WTC11 (cell line): ENCODE data around the gene VSTM2B. TPM values are rescaled to one million over a fixed set of nuclear protein-coding genes. Genes with fewer than 3 reads are reported as not detected.

Experiments used
- ATAC-seq: fragments of 200-7000 bp; cut with Tn5 transposase; 2 replicates; pipeline ENCODE4 v1.10.0; 2021; ENCODE audit warnings: mild to moderate bottlenecking, moderate library complexity
- CTCF ChIA-PET: fragments of 300-600 bp; sonication (Branson Sonifier 250); formaldehyde crosslinking; loops from one replicate; lab custom pipeline; 2021; ENCODE audit warnings: antibody characterized with exemption; lab: Charles Lee
- POLR2A ChIA-PET: fragments of 350-600 bp; sonication (Branson Sonifier 250); formaldehyde crosslinking; loops from one replicate; lab custom pipeline; 2021; ENCODE audit warnings: antibody characterized with exemption; lab: Charles Lee
- DNase-seq: peaks from one replicate; pipeline ENCODE4 v3.0.0; 2021; ENCODE audit warnings: low spot score
- H3K27ac Mint-ChIP-seq: 2 replicates; pipeline ENCODE4 v1.8.0; 2021; ENCODE audit warnings: mixed read lengths
- H3K27me3 Mint-ChIP-seq: 2 replicates; pipeline ENCODE4 v1.8.0; 2021; ENCODE audit warnings: low read depth, mild to moderate bottlenecking, moderate library complexity, mixed read lengths
- H3K36me3 Mint-ChIP-seq: 2 replicates; pipeline ENCODE4 v1.8.0; 2021; ENCODE audit warnings: mixed read lengths
- H3K4me1 Mint-ChIP-seq: 2 replicates; pipeline ENCODE4 v1.8.0; 2022; ENCODE audit warnings: mixed read lengths
- H3K4me3 Mint-ChIP-seq: 2 replicates; pipeline ENCODE4 v1.8.0; 2021; ENCODE audit warnings: mild to moderate bottlenecking, moderate library complexity, mixed read lengths
- H3K9me3 Mint-ChIP-seq: 2 replicates; pipeline ENCODE4 v1.8.0; 2021; ENCODE audit warnings: mixed read lengths
- ATF3 ChIP-seq: sonication (generic); formaldehyde crosslinking; conservative IDR thresholded peaks from 2 replicates; pipeline ENCODE4 v1.8.1; 2022; ENCODE audit warnings: mild to moderate bottlenecking, missing genetic modification reagents
- CBFB ChIP-seq: sonication (generic); formaldehyde crosslinking; IDR thresholded peaks from 2 replicates; pipeline ENCODE4 v1.8.1; 2022; ENCODE audit warnings: mild to moderate bottlenecking, low read depth, missing genetic modification reagents
- CREB1 ChIP-seq: sonication (generic); formaldehyde crosslinking; IDR thresholded peaks from 2 replicates; pipeline ENCODE4 v1.8.0; 2023; ENCODE audit warnings: mild to moderate bottlenecking, missing genetic modification reagents
- E2F4 ChIP-seq: sonication (generic); formaldehyde crosslinking; IDR thresholded peaks from 2 replicates; pipeline ENCODE4 v1.8.1; 2022; ENCODE audit warnings: low read depth, mild to moderate bottlenecking, moderate library complexity, missing genetic modification reagents, borderline replicate concordance
- E2F5 ChIP-seq: sonication (generic); formaldehyde crosslinking; IDR thresholded peaks from 2 replicates; pipeline ENCODE4 v1.8.1; 2022; ENCODE audit warnings: mild to moderate bottlenecking, moderate library complexity, missing genetic modification reagents
- ESRRA ChIP-seq: sonication (generic); formaldehyde crosslinking; IDR thresholded peaks from 2 replicates; pipeline ENCODE4 v1.8.1; 2022; ENCODE audit warnings: mild to moderate bottlenecking, missing genetic modification reagents, borderline replicate concordance
- ETV6 ChIP-seq: sonication (generic); formaldehyde crosslinking; IDR thresholded peaks from 2 replicates; pipeline ENCODE4 v1.8.1; 2022; ENCODE audit warnings: mild to moderate bottlenecking, missing genetic modification reagents
- FOXJ3 ChIP-seq: sonication (generic); formaldehyde crosslinking; IDR thresholded peaks from 2 replicates; pipeline ENCODE4 v1.9.0; 2021; ENCODE audit warnings: missing genetic modification reagents, mild to moderate bottlenecking, borderline replicate concordance
- FOXP1 ChIP-seq: sonication (generic); formaldehyde crosslinking; IDR thresholded peaks from 2 replicates; pipeline ENCODE4 v1.8.0; 2022; ENCODE audit warnings: missing genetic modification reagents, mild to moderate bottlenecking, moderate library complexity, borderline replicate concordance
- MAX ChIP-seq: sonication (generic); formaldehyde crosslinking; IDR thresholded peaks from 2 replicates; pipeline ENCODE4 v1.8.0; 2022; ENCODE audit warnings: mild to moderate bottlenecking, missing genetic modification reagents
- MXD4 ChIP-seq: fragments of 250-450 bp; sonication (Bioruptor Pico); IDR thresholded peaks from 2 replicates; pipeline ENCODE4 v1.8.0; 2021; ENCODE audit warnings: mild to moderate bottlenecking, moderate library complexity, borderline replicate concordance
- NR1H2 ChIP-seq: sonication (generic); formaldehyde crosslinking; IDR thresholded peaks from 2 replicates; pipeline ENCODE4 v1.9.0; 2021; ENCODE audit warnings: mild to moderate bottlenecking, moderate library complexity, missing genetic modification reagents
- SP1 ChIP-seq: sonication (generic); formaldehyde crosslinking; conservative IDR thresholded peaks from 2 replicates; pipeline ENCODE4 v1.8.1; 2022; ENCODE audit warnings: missing genetic modification reagents
- ZBTB43 ChIP-seq: sonication (generic); formaldehyde crosslinking; IDR thresholded peaks from 2 replicates; pipeline ENCODE4 v1.8.1; 2023; ENCODE audit warnings: mild to moderate bottlenecking, missing genetic modification reagents
- ZNF121 ChIP-seq: sonication (generic); formaldehyde crosslinking; IDR thresholded peaks from 2 replicates; pipeline ENCODE4 v1.8.0; 2023; ENCODE audit warnings: missing genetic modification reagents
- ZNF281 ChIP-seq: sonication (generic); formaldehyde crosslinking; IDR thresholded peaks from 2 replicates; pipeline ENCODE4 v1.8.0; 2023; ENCODE audit warnings: mild to moderate bottlenecking, missing genetic modification reagents
- ZNF317 ChIP-seq: sonication (generic); formaldehyde crosslinking; IDR thresholded peaks from 2 replicates; pipeline ENCODE4 v1.8.1; 2023; ENCODE audit warnings: low read depth, mild to moderate bottlenecking, moderate library complexity, missing genetic modification reagents, borderline replicate concordance
- ZNF423 ChIP-seq: fragments of 250-450 bp; sonication (Bioruptor Pico); IDR thresholded peaks from 2 replicates; pipeline ENCODE4 v2.1.2; 2022; ENCODE audit warnings: mild to moderate bottlenecking, moderate library complexity
- total RNA-seq: library from RNA; stranded (reverse); gene quantifications from 3 replicates; pipeline ENCODE4 v1.2.3, GENCODE V29; 2021

The VSTM2B gene
- total RNA-seq, 1 experiment from 2014 or later: 3.2 TPM

GRCh38 chr19:29591670-29592069 lies 65.9 kb downstream of the VSTM2B start:
- CTCF ChIA-PET: interaction anchor here (1.3 kb wide), 1 partner anchor 19 kb away, joined by 4 read pairs; no protein-coding TSS in a partner anchor
- no peak overlapping the region for H3K27ac Mint-ChIP-seq
- H3K4me1 Mint-ChIP-seq: peaks cover 15% of the 10 kb centered on the region
- ATAC-seq: no peak
- POLR2A ChIA-PET: no interaction called here
- peaks cover 41% of the 10 kb centered on the region for H3K27me3 Mint-ChIP-seq
- no peaks in the 10 kb centered on the region for H3K36me3 Mint-ChIP-seq
- no peak for DNase-seq
- H3K4me3 Mint-ChIP-seq: no peak overlapping the region
- H3K9me3 Mint-ChIP-seq: peaks cover 14% of the 10 kb centered on the region
- TF ChIP-seq CBFB (no peak), FOXJ3 (no peak), ZNF317 (CRISPR knock-in tag) (no peak), E2F4 (no peak)

- H3K4me3 Mint-ChIP-seq: no peak overlapping the region
- ATAC-seq (no peak), DNase-seq (no peak)
- peaks cover 8% of the 10 kb centered on the region for H3K9me3 Mint-ChIP-seq
- H3K27me3 Mint-ChIP-seq: peaks cover 39% of the 10 kb centered on the region
- H3K27ac Mint-ChIP-seq: no peak overlapping the region
- no peak for TF ChIP-seq ZBTB43 (CRISPR knock-in tag)
- TF ChIP-seq FOXP1 (CRISPR knock-in tag): no peak
- TF ChIP-seq NR1H2 (CRISPR knock-in tag): no peak
- no peak for TF ChIP-seq ETV6 (CRISPR knock-in tag)
- no peak for TF ChIP-seq ZNF121 (CRISPR knock-in tag)
- H3K4me1 Mint-ChIP-seq: peaks cover 21% of the 10 kb centered on the region
- ChIA-PET CTCF (interaction anchor here (0.7 kb wide), 1 partner anchor 16 kb away, joined by 4 read pairs; no protein-coding TSS in a partner anchor), POLR2A (no interaction called here)
- H3K36me3 Mint-ChIP-seq: no peaks in the 10 kb centered on the region
Observed at GRCh38 chr19:29593869-29594268, 68.1 kb downstream of the VSTM2B start.

- peaks cover 21% of the 10 kb centered on the region for H3K4me1 Mint-ChIP-seq
- ChIA-PET CTCF (interaction anchor here (0.7 to 4.0 kb wide), 10 partner anchors 9 to 333 kb away, joined by 3 to 14 read pairs (median 6); partner anchors contain the start of gene POP4), POLR2A (interaction anchor here (0.7 kb wide), 1 partner anchor 82 kb away, joined by 4 read pairs; no protein-coding TSS in a partner anchor)
- ATAC-seq: peak; percentile 58
- no peak overlapping the region; the same call in 1 of the 2 replicates for H3K4me3 Mint-ChIP-seq
- H3K27ac Mint-ChIP-seq: no peak overlapping the region
- peaks cover 36% of the 10 kb centered on the region for H3K27me3 Mint-ChIP-seq
- TF ChIP-seq E2F5 (no peak), CREB1 (CRISPR knock-in tag) (no peak), MAX (CRISPR knock-in tag) (no peak), ZNF121 (CRISPR knock-in tag) (peak; percentile 63; the same call in 1 of the 2 replicates), ATF3 (no peak), ESRRA (no peak), ZNF423 (peak; percentile 85), SP1 (CRISPR knock-in tag) (0 out of 2 replicates have a peak, but pooled peaks have one; percentile 19), MXD4 (CRISPR knock-in tag) (no peak), ZNF281 (CRISPR knock-in tag) (no peak)
- no peaks in the 10 kb centered on the region for H3K9me3 Mint-ChIP-seq
- no peaks in the 10 kb centered on the region for H3K36me3 Mint-ChIP-seq
- no peak for DNase-seq
Observed at GRCh38 chr19:29596080-29596727, 70.4 kb downstream of the VSTM2B start.
